Neuronal stem cell (in vitro differentiated cells): ENCODE measurements around the gene TRAK1.
A peak's percentile ranks its signal among the peaks of the same experiment; 100 is the strongest.

Source experiments
- DNase-seq: peaks from one replicate; pipeline ENCODE4 v3.0.0-alpha.2; 2013; ENCODE audit warnings: low spot score
- H2AFZ ChIP-seq: one replicate; pipeline ENCODE4 v1.6.1; 2013; ENCODE audit warnings: mild to moderate bottlenecking, low read length, inconsistent platforms
- H2AK5ac ChIP-seq: 2 replicates; pipeline ENCODE4 v1.6.1; 2013; ENCODE audit warnings: low read depth, mild to moderate bottlenecking, inconsistent platforms, low read length, moderate library complexity, mixed read lengths
- H2BK120ac ChIP-seq: 2 replicates; pipeline ENCODE4 v1.6.1; 2013; ENCODE audit warnings: low read depth, mild to moderate bottlenecking, inconsistent platforms, low read length, moderate library complexity, mixed read lengths
- H2BK12ac ChIP-seq: one replicate; pipeline ENCODE4 v1.6.1; 2013; ENCODE audit warnings: low read length, inconsistent platforms
- H2BK15ac ChIP-seq: 2 replicates; pipeline ENCODE4 v1.6.1; 2013; ENCODE audit warnings: mild to moderate bottlenecking, low read length, inconsistent platforms, mixed read lengths
- H2BK5ac ChIP-seq: one replicate; pipeline ENCODE4 v1.6.1; 2013; ENCODE audit warnings: inconsistent platforms, mild to moderate bottlenecking, low read length, moderate library complexity
- H3K14ac ChIP-seq: one replicate; pipeline ENCODE4 v1.6.1; 2013; ENCODE audit warnings: low read length, inconsistent platforms
- H3K18ac ChIP-seq: 2 replicates; pipeline ENCODE4 v1.6.1; 2013; ENCODE audit warnings: low read length, inconsistent platforms
- H3K23ac ChIP-seq: 2 replicates; pipeline ENCODE4 v1.6.1; 2013; ENCODE audit warnings: low read depth, mild to moderate bottlenecking, mixed read lengths, low read length, inconsistent platforms; ENCODE audit not compliant: poor library complexity
- H3K27ac ChIP-seq: replicated peaks from 3 replicates; pipeline ENCODE4 v1.5.1; 2013; ENCODE audit warnings: low read length, inconsistent platforms
- H3K27me3 ChIP-seq, 3 experiments: 2 replicates each; pipeline ENCODE4 v1.6.1; 2013; ENCODE audit warnings: low read length in 3 of 3, mild to moderate bottlenecking in 2 of 3, inconsistent platforms in 1 of 3, low read depth in 1 of 3, mixed read lengths in 1 of 3, moderate library complexity in 1 of 3; ENCODE audit not compliant: control insufficient read depth in 3 of 3, insufficient read depth in 3 of 3
- H3K36me3 ChIP-seq, 2 donors: replicated peaks in 1 of 2; 2 replicates each; pipeline ENCODE4 v1.6.1; 2013; ENCODE audit warnings: low read length in 2 of 2; ENCODE audit not compliant: control insufficient read depth in 2 of 2, insufficient read depth in 2 of 2
- H3K4ac ChIP-seq: 2 replicates; pipeline ENCODE4 v1.6.1; 2013; ENCODE audit warnings: inconsistent platforms, mild to moderate bottlenecking, low read length, moderate library complexity
- H3K4me1 ChIP-seq, 2 donors: 1 replicate in 1 of 2; 2 replicates in 1 of 2; pipeline ENCODE4 v1.6.1; 2013; ENCODE audit warnings: low read length in 2 of 2, low read depth in 1 of 2; ENCODE audit not compliant: control insufficient read depth in 2 of 2, insufficient read depth in 1 of 2
- H3K4me2 ChIP-seq: one replicate; pipeline ENCODE4 v1.6.1; 2013; ENCODE audit warnings: mild to moderate bottlenecking, low read length, inconsistent platforms; ENCODE audit not compliant: insufficient read depth, poor library complexity, severe bottlenecking
- H3K4me3 ChIP-seq, 2 donors: 2 replicates each; pipeline ENCODE4 v1.5.1; 2013; ENCODE audit warnings: low read length in 2 of 2, mild to moderate bottlenecking in 2 of 2, inconsistent platforms in 1 of 2, moderate library complexity in 1 of 2
- H3K79me1 ChIP-seq: one replicate; pipeline ENCODE4 v1.6.1; 2013; ENCODE audit warnings: low read depth, mild to moderate bottlenecking, inconsistent platforms, low read length, moderate library complexity
- H3K9ac ChIP-seq: one replicate; pipeline ENCODE4 v1.6.1; 2013; ENCODE audit warnings: mild to moderate bottlenecking, low read depth, low read length, inconsistent platforms; ENCODE audit not compliant: poor library complexity
- H3K9me3 ChIP-seq, 2 donors: replicated peaks in 1 of 2; 2 replicates each; pipeline versions ENCODE3 to v1.6.1; 2013; ENCODE audit warnings: low read length in 2 of 2, mild to moderate bottlenecking in 2 of 2, inconsistent platforms in 1 of 2, low read depth in 1 of 2, mixed read lengths in 1 of 2, moderate library complexity in 1 of 2; ENCODE audit not compliant: control insufficient read depth in 2 of 2, insufficient read depth in 1 of 2
- H4K8ac ChIP-seq: one replicate; pipeline ENCODE4 v1.6.1; 2013; ENCODE audit warnings: low read depth, mild to moderate bottlenecking, inconsistent platforms, low read length, moderate library complexity
- H4K91ac ChIP-seq: one replicate; pipeline ENCODE4 v1.6.1; 2013; ENCODE audit warnings: low read length, low read depth, mild to moderate bottlenecking, inconsistent platforms; ENCODE audit not compliant: poor library complexity
- WGBS, 2 donors: extraction: QIAGEN DNeasy Blood & Tissue Kit; methylation state at CpG; one replicate each; pipeline ENCODE4 v1.1.7; 2013; ENCODE audit warnings: missing lambda C conversion rate in 2 of 2, mixed read lengths in 1 of 2; ENCODE audit not compliant: insufficient read length in 2 of 2, insufficient replicate concordance in 1 of 2; ENCODE audit errors: extremely low coverage in 2 of 2; 5-methylcytosine and 5-hydroxymethylcytosine counted together

The TRAK1 gene

DNA sequence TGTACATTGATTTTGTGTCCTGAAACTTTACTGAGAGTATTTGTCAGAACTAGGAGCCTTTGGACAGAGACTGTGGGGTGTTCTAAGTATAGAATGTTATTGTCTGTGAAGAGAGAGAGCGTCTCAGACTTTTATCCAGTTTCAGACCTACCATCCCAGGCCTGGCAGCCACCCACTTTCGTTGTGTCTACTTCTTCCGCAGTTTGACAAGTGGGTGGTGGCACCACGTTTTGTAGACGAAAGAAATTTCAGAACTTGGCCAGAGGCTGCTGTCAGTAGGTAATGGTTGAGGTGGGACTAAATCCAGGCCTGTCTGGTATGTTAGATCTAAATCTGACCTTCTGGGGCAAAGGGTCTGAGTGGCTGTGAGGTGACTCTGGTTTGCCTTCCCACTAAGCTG, 13.4 kb upstream of the TRAK1 start:
- Histone ChIP-seq H3K4me3 (no peak overlapping the region), H2BK5ac (no peak overlapping the region), H2BK15ac (no peak overlapping the region), H2AFZ (no peak overlapping the region), H2BK120ac (no peak overlapping the region), H3K4me1 (peaks cover 10 to 18% of the 10 kb centered on the region in 2 donors), H3K14ac (no peak overlapping the region), H3K9ac (no peak overlapping the region), H3K4me2 (no peak overlapping the region), H3K9me3 (peaks cover 8 to 22% of the 10 kb centered on the region in 2 donors), H3K18ac (no peak overlapping the region), H2AK5ac (no peak overlapping the region), H3K4ac (no peak overlapping the region), H2BK12ac (no peak overlapping the region), H4K8ac (no peak overlapping the region), H3K23ac (no peak overlapping the region), H3K79me1 (peaks cover 8% of the 10 kb centered on the region), H3K27me3 (no peaks in the 10 kb centered on the region), H3K27ac (no peak overlapping the region), H3K36me3 (no peaks in the 10 kb centered on the region), H4K91ac (no peak overlapping the region)
- WGBS, 2 donors: no CpG with 5 or more reads among the region's 5 CpGs
- no peak for DNase-seq

DNA sequence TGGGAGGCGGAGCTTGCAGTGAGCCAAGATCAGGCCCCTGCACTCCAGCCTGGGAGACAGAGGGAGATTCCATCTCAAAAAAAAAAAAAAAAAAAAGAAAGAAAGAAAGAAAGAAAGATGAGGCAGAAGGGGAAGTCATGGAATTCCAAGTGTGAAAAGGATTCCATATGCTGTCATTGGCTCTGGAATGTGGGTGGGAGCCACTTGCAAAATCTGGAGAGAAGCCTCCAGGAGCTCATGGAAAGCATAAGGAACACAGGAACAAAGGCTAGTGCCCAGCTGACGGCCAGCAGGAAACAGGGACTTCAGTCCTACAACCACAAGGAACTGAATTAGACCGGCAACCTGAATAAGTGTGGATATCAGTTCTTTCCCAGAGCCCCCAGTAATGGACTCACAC, 12.5 kb upstream of the TRAK1 start:
- H2AK5ac ChIP-seq: no peak overlapping the region
- H3K79me1 ChIP-seq: peaks cover 3% of the 10 kb centered on the region
- H3K27ac ChIP-seq: no peak overlapping the region
- no peaks in the 10 kb centered on the region for H3K36me3 ChIP-seq
- H2BK5ac ChIP-seq: no peak overlapping the region
- no peaks in the 10 kb centered on the region for H3K27me3 ChIP-seq
- H2BK120ac ChIP-seq: no peak overlapping the region
- no peak overlapping the region for H2BK15ac ChIP-seq
- no peak overlapping the region for H4K8ac ChIP-seq
- no peak for DNase-seq
- WGBS, 2 donors: no CpG with 5 or more reads among the region's 3 CpGs
- no peak overlapping the region for H3K9ac ChIP-seq
- peaks cover 8 to 22% of the 10 kb centered on the region in 2 donors for H3K9me3 ChIP-seq
- no peak overlapping the region for H3K23ac ChIP-seq
- no peak overlapping the region for H2BK12ac ChIP-seq
- H3K4ac ChIP-seq: no peak overlapping the region
- H4K91ac ChIP-seq: no peak overlapping the region
- no peak overlapping the region for H3K4me2 ChIP-seq
- H3K18ac ChIP-seq: peak overlapping the region; percentile 54
- no peak overlapping the region for H2AFZ ChIP-seq
- no peak overlapping the region for H3K14ac ChIP-seq
- H3K4me3 ChIP-seq: no peak overlapping the region
- H3K4me1 ChIP-seq: peaks cover 8 to 9% of the 10 kb centered on the region in 2 donors

DNA sequence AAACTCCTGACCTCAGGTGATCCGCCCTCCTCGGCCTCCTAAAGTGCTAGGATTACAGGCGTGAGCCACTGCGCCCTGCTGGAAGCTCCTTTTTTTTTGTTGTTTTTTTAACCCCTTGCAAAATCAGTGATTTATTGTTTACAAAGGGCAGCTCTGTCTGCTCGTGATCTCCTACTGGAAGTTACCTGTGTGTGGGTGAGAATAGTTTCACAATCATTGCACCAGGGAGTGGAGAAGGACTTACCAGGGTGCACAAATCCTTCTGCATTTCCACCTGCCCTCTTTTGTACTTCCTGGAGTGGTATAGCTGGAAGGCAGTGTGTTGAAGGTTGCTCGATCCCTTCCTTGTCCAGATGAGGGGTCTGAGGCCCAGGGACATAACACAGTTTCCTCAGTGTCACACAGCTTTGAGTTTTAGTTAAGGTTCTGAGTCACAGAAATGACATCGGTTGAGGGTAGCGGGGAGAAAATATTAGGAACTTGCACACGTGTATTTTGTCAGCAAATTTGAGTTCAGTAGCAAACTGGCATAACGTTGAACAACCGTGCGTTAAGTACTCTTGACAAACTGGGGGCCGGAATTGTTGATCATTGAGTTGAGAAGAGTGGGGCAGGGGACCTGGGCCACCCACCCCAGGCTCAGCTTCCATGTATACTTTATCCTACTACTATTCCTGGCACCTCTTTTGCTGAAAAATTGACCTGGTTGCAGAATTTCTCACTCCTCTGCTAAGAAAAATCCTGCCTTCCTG, 11.3 kb upstream of the TRAK1 start:
- Histone ChIP-seq H3K14ac (no peak overlapping the region), H3K4me1 (peaks cover 2 to 7% of the 10 kb centered on the region in 2 donors), H3K36me3 (no peaks in the 10 kb centered on the region), H4K91ac (no peak overlapping the region), H3K4ac (no peak overlapping the region), H3K27me3 (no peaks in the 10 kb centered on the region), H3K9ac (no peak overlapping the region), H3K27ac (no peak overlapping the region), H3K4me3 (no peak overlapping the region), H3K18ac (no peak overlapping the region), H3K79me1 (peaks cover 2% of the 10 kb centered on the region), H2BK12ac (no peak overlapping the region), H4K8ac (no peak overlapping the region), H3K9me3 (peaks cover 8 to 22% of the 10 kb centered on the region in 2 donors), H3K4me2 (no peak overlapping the region), H2AFZ (no peak overlapping the region), H2BK120ac (no peak overlapping the region), H2AK5ac (no peak overlapping the region), H3K23ac (no peak overlapping the region), H2BK15ac (no peak overlapping the region), H2BK5ac (no peak overlapping the region)
- no peak for DNase-seq
- WGBS, 2 donors: no CpG with 5 or more reads among the region's 13 CpGs

DNA sequence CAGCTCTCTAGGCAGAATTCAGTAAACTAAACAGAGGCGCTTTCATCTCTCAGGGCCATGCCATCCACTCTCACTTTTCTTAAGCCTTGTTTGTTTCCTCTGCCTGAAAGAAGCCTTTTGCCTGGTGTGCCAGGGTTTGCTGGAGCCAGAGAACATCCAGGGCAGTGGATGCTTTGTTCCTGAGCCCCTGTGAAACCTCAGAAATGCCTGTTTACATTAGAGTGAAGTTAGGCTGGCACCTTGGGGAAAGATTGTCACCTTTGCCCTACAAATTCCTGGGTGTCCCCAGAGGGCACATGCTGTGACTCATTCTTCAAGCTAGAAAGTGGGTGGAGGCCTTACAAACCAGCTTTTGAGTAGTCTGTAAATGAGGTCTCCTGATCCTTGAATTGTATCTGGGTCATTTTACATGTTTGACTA, 10.7 kb upstream of the TRAK1 start:
- WGBS, 2 donors: no CpG with 5 or more reads among the region's 1 CpG
- Histone ChIP-seq H4K8ac (no peak overlapping the region), H2AK5ac (no peak overlapping the region), H3K36me3 (no peaks in the 10 kb centered on the region), H4K91ac (no peak overlapping the region), H3K9me3 (peaks cover 8 to 20% of the 10 kb centered on the region in 2 donors), H2BK12ac (no peak overlapping the region), H3K4ac (no peak overlapping the region), H3K23ac (no peak overlapping the region), H2BK15ac (no peak overlapping the region), H2BK120ac (no peak overlapping the region), H2AFZ (no peak overlapping the region), H3K4me1 (peaks cover 2 to 7% of the 10 kb centered on the region in 2 donors), H3K27me3 (no peaks in the 10 kb centered on the region), H3K9ac (no peak overlapping the region), H3K18ac (no peak overlapping the region), H3K27ac (no peak overlapping the region), H3K14ac (no peak overlapping the region), H2BK5ac (no peak overlapping the region), H3K4me2 (no peak overlapping the region), H3K79me1 (peaks cover 2% of the 10 kb centered on the region), H3K4me3 (no peak overlapping the region)
- no peak for DNase-seq
